Umbilical cord (tissue), 2 donors: Measurements from ENCODE around the gene SLC36A3. TPM values are rescaled to one million over a fixed set of nuclear protein-coding genes. Genes with fewer than 3 reads are reported as not detected.
"Not testable (repeated sequence)": the region's sequence is repeated elsewhere in the genome, so short reads cannot be mapped to it uniquely, and the experiment has no call there.

Experiments used
- DNase-seq: peaks from one replicate; pipeline ENCODE4 v3.0.0-alpha.2; 2015; ENCODE audit warnings: low spot score
- total RNA-seq: library from RNA; depleted of rRNA; stranded (reverse); fragments of >200 nt; gene quantifications from one replicate; pipeline ENCODE4 v1.2.3, GENCODE V29; 2014; ENCODE audit warnings: low replicate concordance; ENCODE audit not compliant: insufficient read depth

Gene SLC36A3
- total RNA-seq, 1 donor from 2014 or later, result 1.4 TPM

- DNase-seq, result peak; percentile 86
Observed at GRCh38 chr5:151239237-151239861, 64.2 kb downstream of the SLC36A3 start.

GRCh38 chr5:151238303-151238741 is 65.2 kb downstream of the SLC36A3 start:
- no peak for DNase-seq

GRCh38 chr5:151237685-151238084 is 65.9 kb downstream of the SLC36A3 start:
- DNase-seq, result no peak

GRCh38 chr5:151236888-151237287 is 66.7 kb downstream of the SLC36A3 start:
- DNase-seq, result no peak

GRCh38 chr5:151235239-151235571 is 68.4 kb downstream of the SLC36A3 start:
- not testable (repeated sequence) for DNase-seq

GRCh38 chr5:151234476-151235238 is 68.9 kb downstream of the SLC36A3 start:
- DNase-seq, result peak; percentile 69

- no peak for DNase-seq
Observed at GRCh38 chr5:151233616-151234085, 69.9 kb downstream of the SLC36A3 start.

GRCh38 chr5:151231359-151231758 is 72.2 kb downstream of the SLC36A3 start:
- DNase-seq, result no peak

- DNase-seq, result no peak
Observed at GRCh38 chr5:151230048-151230680, 73.4 kb downstream of the SLC36A3 start.

- DNase-seq, result no peak
Observed at GRCh38 chr5:151228986-151229385, 74.6 kb downstream of the SLC36A3 start.

GRCh38 chr5:151227918-151228447 is 75.6 kb downstream of the SLC36A3 start:
- no peak for DNase-seq

Other genes starting within 250 kb of the SLC36A3 start
- gene TNIP1, start 222.7 kb downstream of the SLC36A3 start, total RNA-seq, result 58.7 TPM
- gene ANXA6, start 146.0 kb downstream of the SLC36A3 start, total RNA-seq, result 293 TPM
- gene CCDC69, start 79.7 kb downstream of the SLC36A3 start, total RNA-seq, result 20.0 TPM
- 26.2 TPM for gene GM2A, start 50.6 kb downstream of the SLC36A3 start, total RNA-seq
- 1.7 TPM for gene SLC36A2, start 43.8 kb upstream of the SLC36A3 start, total RNA-seq
- 4.1 TPM for gene SLC36A1, start 143.8 kb upstream of the SLC36A3 start, total RNA-seq